Measurements from ENCODE around the gene TMEM132C.

Gene TMEM132C

DNA sequence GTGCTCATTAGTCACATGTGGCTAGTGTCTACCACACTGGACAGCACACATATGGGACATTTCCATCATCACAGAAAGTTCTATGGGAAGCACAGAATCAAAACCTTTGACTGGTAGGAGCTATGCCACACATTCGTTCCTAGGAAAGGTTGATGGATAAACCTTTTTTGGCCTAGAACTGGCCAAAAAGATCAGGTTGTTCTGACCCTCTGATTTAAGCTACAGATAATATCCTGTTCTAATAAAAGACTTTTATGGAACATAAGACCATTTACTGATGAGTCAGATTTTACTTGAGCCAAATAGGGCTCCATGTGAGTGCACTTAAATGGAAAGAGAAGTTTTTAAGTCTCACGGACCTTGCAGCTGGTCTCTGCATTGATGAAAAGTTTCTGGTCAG is 413.6 kb downstream of the TMEM132C start:
- no peak for DNase-seq

DNA sequence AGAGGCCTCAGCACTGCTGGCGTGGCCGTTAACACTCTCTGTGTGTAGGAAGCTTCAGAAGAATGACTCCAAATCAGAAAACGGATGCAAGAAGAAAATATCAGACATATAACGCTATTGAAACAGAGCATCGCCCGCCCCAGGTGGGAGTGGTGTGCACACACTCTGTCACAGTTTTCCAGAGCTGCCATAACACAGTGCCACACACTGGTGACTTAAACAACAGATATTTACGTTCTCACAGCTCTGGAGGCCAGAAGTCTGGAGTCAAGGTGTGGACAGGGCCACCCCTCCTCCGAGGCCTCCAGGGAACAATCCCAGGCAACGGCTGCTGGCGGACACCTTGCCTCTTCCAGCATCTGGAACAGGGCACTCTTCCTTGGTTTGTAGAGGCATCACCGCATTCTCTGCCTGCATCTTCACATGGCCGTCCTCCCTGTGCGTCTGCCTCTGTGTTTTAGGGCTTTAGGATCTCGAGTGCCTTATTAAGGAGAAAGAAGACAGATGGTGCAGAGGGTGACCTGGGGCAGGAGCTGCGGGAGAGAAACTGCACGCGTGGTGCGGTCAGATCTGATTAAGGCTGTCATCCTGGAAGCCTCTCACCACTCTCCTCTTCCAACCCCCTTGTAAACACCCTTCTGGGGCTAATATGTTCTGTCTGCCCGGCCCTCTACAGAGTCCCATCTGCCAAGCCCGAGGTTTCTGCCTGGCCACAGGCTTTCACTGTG is 415.7 kb downstream of the TMEM132C start:
- DNase-seq: no peak

DNA sequence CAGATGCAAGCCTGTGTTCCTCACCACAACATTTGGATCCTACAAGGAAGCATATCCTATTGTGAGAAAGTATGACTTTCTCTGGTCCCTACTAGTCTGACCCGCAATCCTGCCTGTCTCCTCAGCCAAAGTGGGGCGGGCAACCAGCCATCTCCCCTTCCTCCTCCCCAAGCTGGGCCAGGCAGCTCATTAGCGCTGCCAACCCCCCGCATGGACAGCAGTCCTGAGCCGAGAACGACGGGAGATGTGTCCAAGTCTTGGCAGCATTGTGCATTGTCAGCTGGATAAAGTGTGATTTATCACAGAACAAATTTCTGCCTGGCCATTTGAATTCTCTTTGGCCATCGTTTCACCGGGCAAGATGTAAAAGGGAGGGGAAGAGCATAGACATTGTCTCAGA is 417.4 kb downstream of the TMEM132C start:
- no peak for DNase-seq

DNA sequence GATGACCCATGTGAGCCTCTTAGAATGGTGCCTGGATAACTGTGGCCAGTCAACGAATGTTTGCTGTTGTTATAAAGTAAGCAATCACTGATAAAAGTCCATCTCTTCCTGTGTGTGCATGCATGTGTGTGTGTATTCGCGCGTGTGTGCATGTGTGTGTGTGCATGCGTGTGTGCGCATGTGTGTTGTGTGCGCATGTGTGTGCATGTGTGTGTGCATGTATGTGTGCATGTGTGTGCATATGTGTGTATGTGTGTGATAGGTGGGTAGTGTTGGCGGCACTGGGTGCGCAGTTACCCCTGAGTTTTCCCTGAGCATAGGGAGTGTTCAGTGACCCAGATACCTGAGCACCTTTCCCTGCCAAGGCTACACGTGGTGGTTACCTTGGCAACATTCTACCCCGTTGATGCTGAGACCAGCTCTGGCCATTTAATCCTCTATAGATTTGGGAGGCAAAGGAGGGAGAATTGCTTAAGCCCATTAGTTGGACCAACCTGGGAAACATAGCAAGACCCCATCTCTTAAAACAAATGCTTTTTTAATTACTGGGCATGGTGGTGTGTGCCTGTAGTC is 419.0 kb downstream of the TMEM132C start:
- DNase-seq: no peak

DNA sequence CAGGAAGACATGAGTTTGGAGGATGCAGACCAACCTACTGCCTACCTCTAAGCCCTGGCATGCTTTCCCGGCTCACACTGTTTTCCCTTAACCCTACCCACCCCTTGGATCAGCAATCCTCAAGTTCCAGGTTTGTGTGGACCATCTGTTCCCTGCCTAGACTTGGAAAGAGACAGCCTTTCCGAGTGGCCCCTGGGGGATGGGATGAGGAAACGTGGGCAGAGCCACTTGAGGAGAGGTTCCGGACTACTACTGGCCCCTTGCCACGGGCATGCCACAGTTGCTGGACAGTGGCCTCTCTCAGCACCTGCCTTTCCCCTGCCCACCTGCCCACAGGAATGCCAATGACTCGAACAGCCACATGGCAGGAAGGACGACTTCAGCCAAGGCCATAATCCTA is 420.9 kb downstream of the TMEM132C start:
- DNase-seq: no peak

DNA sequence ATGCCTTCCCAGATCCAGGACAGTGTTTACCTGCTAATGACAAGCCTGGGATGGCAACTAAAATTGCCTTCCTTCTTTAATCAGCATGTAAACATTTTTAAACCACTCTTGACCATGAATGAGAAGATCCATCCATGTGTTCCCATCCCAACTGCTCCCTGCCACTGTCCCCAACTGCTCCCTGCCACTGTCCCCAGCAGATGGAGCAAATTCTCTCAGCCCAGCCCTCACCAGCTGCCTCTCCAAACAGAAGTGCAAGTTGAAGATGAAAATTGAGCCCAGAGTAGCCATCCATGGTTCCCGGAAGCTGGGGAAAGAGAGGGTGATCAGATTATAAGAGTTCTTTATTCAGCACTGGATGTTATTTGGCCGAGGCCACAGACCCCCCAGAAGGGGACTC is 423.7 kb downstream of the TMEM132C start:
- DNase-seq: no peak

DNA sequence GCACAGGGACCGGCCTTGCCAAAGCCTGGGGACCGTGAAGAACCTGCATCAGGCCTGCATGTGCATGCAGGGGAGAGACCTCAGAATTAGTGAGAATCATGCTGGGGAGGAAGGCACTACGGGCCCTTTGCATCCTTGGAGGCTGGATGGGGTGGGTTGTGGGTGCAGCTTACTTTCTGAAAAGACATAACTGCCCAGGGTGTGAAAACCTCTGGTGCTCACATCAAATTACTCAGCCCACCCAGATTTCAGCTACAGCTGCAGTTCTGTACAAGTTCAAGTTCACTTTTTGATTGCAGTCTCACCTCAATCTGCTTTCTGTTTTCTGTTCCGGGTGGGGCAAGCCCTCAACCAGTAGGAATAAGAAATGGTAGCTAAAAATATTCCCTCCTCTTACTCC is 426.1 kb downstream of the TMEM132C start:
- no peak for DNase-seq

DNA sequence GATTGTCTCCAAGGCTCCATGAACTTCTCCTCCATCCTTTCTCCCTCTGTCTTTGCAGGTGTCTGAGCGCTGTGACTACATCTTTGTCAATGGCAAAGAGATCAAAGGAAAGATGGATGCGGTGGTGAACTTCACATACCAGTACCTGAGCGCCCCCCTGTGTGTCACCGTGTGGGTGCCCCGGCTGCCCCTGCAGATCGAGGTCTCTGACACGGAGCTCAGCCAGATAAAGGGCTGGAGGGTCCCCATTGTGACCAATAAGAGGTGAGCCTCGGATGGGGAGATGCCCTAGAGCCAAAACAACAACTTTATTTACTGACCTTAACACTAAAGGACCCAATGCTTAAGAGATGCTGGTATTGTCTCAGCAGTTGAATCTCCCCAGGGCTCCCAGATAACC is 426.8 kb downstream of the TMEM132C start:
- DNase-seq: no peak

DNA sequence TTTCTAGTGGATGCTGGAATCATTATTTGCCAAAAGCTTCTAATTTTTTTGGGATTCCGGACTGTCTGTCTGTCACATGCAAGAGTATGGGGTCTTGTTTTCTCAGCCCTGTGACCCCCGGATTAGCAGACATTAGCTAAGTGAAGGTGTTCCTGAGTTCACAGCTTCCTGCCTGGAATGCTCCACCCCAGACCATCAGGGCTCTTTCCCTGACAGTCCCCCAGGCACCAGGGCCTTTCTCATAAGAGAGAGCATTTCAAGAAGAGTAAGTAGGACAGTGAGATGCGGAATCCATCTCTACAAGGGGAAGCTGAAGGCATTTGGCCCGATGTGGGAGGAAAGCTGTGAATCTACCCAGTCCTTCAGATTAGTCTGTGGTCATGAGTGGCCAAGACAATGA is 427.5 kb downstream of the TMEM132C start:
- no peak for DNase-seq

DNA sequence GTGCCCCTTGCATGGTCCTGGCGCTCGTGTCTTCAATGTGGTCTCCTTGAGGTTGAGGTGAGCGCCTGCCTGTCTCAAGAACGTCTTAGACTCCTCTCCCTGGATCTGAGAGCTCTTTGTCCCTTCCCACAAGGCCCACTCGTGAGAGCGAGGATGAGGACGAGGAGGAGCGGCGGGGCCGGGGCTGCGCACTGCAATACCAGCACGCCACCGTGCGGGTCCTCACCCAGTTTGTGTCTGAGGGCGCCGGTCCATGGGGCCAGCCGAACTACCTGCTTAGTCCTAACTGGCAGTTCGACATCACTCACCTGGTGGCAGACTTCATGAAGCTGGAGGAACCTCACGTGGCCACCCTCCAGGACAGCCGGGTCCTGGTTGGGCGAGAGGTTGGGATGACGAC is 428.7 kb downstream of the TMEM132C start:
- DNase-seq: no peak

DNA sequence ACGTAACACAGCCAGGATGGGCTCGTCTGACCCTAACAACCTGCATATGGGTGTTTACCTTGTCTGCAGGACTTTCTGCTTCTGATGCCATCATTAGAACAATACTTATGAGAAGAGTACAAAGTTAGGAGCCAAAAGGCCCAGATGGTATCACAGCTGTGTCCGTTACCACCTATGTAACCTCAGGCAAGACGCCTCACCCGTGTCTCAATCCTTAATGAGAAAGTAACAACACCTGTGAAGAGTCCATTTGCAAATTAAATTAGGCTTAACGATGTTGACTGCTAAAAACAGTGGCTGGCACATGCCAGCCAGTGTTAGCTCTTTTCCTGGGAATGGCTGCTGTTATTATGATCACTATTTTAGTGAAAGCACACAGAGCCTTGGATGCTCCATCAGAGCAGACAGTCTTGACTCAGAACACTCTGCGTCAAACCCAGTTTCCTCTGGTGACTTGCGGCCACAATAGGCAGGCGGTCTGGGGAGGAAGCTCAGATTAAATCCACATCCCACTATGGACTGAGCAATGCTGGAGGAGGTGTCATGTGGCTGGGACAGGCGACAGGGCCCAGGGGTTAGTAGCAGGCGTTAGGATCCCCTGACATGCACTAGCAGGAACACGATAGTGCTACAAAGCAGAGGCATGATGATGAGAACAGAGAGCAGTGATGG is 431.5 kb downstream of the TMEM132C start:
- no peak for DNase-seq

DNA sequence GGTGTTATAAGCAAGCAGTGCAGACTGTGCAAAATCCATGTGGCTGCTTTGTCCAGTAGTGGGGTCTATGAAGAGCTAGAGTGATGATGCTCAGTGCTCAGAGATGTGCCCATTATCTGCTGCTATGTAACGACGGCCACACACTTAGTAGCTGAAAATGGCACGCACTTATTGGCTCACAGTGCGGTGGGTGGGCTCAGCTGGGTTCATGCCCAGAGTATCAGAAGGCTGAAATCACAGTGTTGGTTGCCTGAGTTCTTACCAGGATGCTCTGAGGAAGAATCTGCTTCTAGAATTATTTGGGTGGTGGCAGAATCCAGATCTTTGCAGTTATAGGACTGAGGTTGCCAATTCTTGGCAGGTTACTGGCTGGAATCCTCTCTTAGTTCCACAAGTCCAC is 432.1 kb downstream of the TMEM132C start:
- no peak for DNase-seq

DNA sequence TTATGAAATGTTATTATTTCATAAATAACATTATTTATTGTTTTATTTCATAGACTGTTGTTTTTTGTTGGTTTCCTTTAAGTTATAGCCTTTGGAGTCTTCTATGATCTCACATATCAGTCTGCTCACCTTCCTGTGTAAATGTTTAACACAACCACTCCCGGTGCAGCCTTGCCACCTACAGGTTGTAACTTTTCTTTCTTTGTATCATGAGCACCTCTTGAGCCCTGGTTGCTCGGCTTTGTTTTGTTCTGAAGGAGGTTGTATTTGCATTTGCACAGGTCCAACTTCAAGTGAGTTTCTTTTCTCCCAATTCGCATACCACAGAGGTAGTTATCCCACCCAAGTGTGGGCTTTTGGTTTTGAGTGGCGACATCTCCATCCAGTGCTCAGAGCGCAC is 435.4 kb downstream of the TMEM132C start:
- no peak for DNase-seq

DNA sequence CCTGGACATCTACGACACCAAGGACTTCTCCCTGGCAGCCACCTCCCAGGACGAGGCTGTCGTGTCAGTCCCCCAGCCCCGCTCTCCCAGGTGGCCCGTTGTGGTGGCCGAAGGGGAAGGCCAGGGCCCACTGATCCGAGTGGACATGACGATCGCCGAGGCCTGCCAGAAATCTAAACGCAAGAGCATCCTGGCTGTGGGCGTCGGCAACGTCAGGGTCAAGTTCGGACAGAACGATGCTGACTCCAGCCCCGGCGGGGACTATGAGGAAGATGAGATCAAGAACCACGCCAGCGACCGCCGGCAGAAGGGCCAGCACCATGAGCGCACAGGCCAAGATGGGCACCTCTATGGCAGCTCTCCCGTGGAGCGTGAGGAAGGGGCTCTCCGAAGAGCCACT is 438.2 kb downstream of the TMEM132C start:
- no peak for DNase-seq

DNA sequence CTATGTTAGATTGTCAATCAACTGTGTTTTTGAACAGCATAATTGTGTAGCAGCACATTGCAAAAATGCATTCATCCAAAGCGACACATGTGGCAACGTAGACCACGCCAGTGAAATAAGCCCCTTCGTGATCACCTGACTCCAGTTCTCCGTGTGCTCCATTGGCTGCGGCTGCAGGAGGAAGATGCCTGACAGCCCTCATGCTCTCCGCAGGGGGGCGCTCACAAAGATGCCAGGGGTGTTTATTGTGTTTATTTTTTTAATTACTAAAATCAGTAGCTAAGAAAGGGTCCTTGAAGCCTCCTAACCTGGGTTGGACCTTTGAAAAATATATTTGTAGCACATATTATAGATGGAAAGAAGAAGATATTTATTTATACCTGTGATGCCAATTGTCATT is 440.5 kb downstream of the TMEM132C start:
- DNase-seq: no peak

DNA sequence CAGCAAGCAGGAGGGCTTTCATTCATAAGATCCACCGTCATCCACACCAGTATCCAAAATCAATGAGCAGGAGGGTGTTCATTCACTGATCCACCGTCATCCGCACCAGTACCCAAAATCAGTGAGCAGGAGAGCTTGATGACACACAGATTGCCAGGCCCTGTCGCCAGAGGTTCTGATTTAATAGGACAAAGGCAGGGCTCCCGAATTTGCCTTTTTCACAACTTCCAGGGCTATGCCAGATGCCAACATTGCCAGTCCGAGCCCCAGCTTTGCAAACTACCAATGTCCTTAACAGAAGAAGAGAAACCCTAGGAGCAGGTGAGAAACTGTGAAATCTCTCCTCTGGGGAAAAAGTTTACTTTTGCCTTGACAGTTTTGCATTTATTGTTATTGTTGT is 441.8 kb downstream of the TMEM132C start:
- no peak for DNase-seq

DNA sequence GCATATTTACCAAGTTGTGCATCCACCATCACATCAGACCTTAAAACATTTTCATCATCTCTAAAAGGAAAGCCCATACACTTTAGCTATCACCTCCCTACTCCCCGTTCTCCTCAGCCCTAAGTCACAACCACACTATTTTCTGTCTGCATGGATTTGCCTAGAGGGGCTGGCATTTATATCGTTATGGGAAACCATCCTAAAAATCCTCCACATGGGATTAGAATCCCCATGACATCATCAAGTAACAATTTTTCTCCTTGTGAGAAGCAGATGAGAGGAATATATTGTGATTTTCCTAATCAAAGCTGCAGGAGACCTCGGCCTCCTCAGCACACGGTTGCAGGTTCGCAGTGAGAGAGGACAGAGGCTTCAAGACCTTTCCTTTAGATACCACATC is 442.7 kb downstream of the TMEM132C start:
- DNase-seq: no peak

DNA sequence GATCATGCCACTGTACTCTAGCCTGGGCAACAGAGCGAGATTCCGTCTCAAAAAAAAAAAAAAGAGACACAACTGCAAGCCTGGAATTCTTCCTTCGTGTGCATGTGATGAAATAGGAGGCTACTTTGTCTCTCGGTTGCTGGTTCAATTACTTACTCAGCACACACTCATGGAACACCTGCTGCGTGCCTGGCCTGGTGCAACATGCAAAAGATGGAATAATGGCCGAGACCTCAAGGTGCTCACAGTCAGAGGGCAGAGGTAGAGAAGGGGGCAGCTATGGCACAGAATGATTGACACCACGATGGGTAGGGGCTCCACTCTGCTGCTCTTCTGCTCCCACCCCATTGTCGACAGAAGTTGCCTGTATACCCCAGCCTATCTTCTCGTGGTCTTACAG is 444.5 kb downstream of the TMEM132C start:
- no peak for DNase-seq

DNA sequence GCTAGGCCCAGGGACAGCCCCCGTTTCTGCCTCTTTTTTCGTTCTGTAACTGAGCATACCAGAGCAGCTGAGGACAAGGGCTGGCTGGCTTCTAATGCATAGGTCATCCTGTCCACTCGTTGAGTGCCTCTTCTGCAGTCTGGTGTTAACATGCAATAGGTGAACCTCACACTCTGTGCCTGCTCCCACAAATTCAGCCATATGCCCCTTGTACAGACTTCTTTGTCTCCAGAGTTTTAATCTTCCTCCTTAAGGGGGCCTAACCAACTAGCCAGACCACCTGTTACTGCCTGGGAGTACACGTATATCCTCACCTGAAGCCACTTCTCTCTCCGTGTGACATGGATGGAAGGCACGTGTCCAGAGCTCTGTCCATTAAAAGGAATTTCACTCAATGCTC is 445.7 kb downstream of the TMEM132C start:
- no peak for DNase-seq

DNA sequence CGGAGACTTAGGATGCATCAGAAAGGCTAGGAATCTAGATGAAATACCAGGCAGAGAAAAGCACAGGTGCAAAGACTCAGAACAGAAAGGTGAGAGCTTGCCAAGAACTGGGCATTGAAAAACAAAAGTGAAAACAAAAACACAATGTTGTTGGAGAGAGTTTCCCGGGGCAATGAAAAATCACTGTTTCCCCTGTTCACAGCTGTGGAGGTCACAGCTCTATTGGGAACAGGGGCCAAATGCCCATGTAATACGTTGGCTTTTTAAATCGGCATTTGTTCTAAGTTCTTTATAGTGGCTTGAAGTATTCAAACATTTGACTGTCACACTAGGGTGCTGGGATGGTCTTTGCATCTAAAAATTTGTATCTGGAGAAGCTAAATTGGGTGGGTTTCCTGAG is 448.5 kb downstream of the TMEM132C start:
- DNase-seq: no peak

DNA sequence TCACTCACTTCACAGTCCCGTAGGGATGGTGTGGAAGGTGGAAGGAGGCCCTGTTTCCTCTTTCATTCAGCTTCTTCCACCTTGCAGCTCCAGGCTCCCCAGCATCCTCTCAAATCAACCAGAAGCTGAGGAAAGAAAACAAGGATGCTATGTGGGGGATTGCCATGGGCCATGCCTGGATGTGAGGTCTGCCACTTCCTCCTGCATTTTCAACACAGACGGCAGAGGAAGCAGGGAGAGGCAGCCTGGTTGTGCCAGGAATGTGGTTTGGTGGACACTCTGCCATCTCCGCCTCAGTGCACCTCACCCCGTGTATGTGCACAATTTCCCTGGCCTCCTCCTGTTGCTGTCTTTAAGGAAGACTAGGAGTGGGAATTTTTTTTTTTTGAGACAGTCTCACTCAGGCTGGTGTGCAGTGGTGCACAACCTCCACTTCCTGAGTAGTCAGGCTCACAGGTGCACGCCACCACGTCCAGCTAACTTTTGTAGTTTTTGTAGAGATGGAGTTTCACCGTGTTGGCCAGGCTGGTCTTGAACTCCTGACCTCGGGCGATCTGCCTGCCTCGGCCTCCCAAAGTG is 457.6 kb downstream of the TMEM132C start:
- DNase-seq: no peak

DNA sequence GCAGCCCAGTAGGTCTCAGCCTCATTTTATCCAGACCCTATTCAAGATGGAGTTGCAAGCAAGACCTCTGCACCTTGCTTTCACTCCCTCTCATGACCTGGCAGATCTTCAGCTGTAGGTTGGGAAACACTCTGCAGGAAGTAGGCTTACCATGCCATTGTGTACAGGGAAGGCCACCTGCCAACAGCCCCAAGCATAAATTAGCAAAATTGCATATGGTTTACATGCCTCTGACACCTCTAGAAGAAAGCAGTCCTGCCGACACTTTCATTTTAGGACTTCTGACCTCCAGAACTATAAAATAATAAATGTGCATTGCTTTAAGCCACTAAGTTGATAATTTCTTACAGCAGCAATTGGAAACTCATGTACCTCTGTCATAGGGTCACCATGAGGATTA is 459.9 kb downstream of the TMEM132C start:
- DNase-seq: no peak

DNA sequence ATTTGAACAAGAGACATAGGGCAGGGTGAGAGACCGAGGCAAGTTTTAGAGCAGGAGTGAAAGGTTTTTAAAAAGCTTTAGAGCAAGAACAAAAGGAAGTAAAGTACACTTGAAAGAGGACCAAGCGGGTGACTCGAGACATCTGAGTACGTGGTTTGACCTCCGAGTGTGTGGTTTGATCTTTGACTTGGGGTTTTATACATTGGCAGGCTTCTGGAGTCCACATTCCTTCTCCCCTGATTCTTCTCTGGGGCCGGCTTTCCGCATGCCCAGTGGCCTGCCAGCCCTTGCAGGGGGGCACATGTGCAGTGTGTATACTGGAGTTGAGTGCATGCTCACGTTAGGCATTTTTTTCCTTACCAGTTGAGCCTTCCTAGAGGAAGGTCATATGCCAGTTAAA is 460.5 kb downstream of the TMEM132C start:
- no peak for DNase-seq

DNA sequence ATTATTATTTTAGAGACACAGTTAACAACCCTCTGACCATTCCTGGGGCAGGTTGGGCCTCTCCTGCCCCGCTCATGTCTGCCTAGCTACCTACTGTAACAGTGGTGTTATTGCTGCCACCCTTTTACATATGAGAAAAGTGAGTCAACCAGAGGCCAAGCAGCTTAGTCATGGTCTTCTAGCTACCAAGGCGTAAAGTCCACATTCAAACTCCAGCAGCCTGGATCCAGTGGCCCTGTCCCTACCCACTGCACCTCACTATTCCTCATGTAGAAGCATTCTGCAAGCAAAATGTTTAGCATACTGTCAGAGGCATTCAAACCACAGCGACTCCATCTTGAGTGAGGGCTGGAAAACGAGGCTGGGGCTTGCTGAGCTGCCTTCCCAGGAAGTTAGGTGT is 461.0 kb downstream of the TMEM132C start:
- no peak for DNase-seq

All from effector CD8-positive, alpha-beta T cell (primary cell).